HFF-Myc (cell line): ENCODE results near the gene HDAC1.

ENCODE experiments used
- DNase-seq: peaks from one replicate; pipeline ENCODE4 v3.0.0-alpha.2; 2011; ENCODE audit warnings: low read depth; ENCODE audit errors: extremely low read depth
- H3K4me3 ChIP-seq: replicated peaks from 2 replicates; pipeline ENCODE4 v1.5.1; 2011; ENCODE audit warnings: low read depth, mild to moderate bottlenecking, control low read depth, low read length
- CTCF ChIP-seq: IDR thresholded peaks from 2 replicates; pipeline ENCODE4 v1.5.1; 2012; ENCODE audit warnings: mild to moderate bottlenecking, low read depth, low read length, control low read depth; ENCODE audit errors: missing control alignments

HDAC1 gene

GRCh38 chr1:32266921-32267591 is 24.8 kb upstream of the HDAC1 start:
- TF ChIP-seq CTCF = no peak
- H3K4me3 ChIP-seq = no peak overlapping the region

GRCh38 chr1:32269744-32270143 is 22.1 kb upstream of the HDAC1 start:
- TF ChIP-seq CTCF = no peak
- DNase-seq = no peak
- no peak overlapping the region for H3K4me3 ChIP-seq

More at GRCh38 chr1:32266921-32267591, 24.8 kb upstream of the HDAC1 start:
- DNase-seq = no peak

GRCh38 chr1:32272557-32273390 is 19.1 kb upstream of the HDAC1 start:
- DNase-seq = no peak
- no peak overlapping the region for H3K4me3 ChIP-seq
- no peak for TF ChIP-seq CTCF

GRCh38 chr1:32273391-32274208 is 18.3 kb upstream of the HDAC1 start:
- no peak for DNase-seq
- no peak overlapping the region for H3K4me3 ChIP-seq
- no peak for TF ChIP-seq CTCF

GRCh38 chr1:32274646-32275340 is 17.1 kb upstream of the HDAC1 start:
- no peak for DNase-seq
- no peak overlapping the region for H3K4me3 ChIP-seq
- TF ChIP-seq CTCF = no peak

GRCh38 chr1:32275424-32275823 is 16.5 kb upstream of the HDAC1 start:
- DNase-seq = no peak
- no peak for TF ChIP-seq CTCF
- no peak overlapping the region for H3K4me3 ChIP-seq
